Measurements from ENCODE around the gene CYP27C1.

GRCh38 chr2:127173057-127173456, 47.0 kb downstream of the CYP27C1 start:
- TF ChIP-seq CTCF (IDR thresholded peaks at IDR 0.05) (no peak), POLR2A (IDR thresholded peaks at IDR 0.05) (no peak)
